Fibroblast of villous mesenchyme (primary cell): Measurements from ENCODE around the gene FYB1. TPM values are rescaled to one million over a fixed set of nuclear protein-coding genes. Genes with fewer than 3 reads are reported as not detected.
A peak's percentile ranks its signal among the peaks of the same experiment; 100 is the strongest.

ENCODE experiments used
- DNase-seq: peaks from one replicate; pipeline ENCODE4 v3.0.0-alpha.2; 2010; ENCODE audit warnings: low read depth
- H3K4me3 ChIP-seq: 2 replicates; pipeline ENCODE4 v1.5.1; 2011; ENCODE audit warnings: low read depth, mild to moderate bottlenecking, low read length
- total RNA-seq: library from RNA; depleted of rRNA; stranded (reverse); fragments of >200 nt; gene quantifications from 2 replicates; pipeline ENCODE4 v1.2.3, GENCODE V29; 2012
- TF ChIP-seq, protein P1 (sequence below): IDR thresholded peaks from 2 replicates; pipeline ENCODE4 v1.5.1; 2012; ENCODE audit warnings: low read depth, mild to moderate bottlenecking, low read length; ENCODE audit not compliant: insufficient read depth

FYB1 gene
- total RNA-seq, 1 donor: not detected

DNA sequence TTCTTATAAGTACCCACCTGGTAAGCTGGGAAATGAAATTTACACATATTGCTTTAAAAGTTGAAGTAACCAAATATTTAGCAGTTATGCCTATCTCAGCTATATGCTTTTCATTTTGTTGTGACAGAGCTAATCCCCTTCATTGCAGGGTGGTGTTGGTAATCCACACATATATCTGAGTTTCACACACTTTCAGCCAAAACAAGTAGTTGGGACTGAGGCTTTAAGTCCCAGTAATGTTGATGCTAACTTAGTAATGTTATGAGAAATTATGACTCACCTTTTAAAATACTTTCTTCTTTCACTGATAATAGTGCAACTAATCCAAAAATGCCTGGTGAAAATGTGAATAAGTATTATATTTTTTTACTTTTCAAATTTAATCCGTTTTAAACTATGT, 126.0 kb downstream of the FYB1 start:
- TF ChIP-seq, protein P1, sequence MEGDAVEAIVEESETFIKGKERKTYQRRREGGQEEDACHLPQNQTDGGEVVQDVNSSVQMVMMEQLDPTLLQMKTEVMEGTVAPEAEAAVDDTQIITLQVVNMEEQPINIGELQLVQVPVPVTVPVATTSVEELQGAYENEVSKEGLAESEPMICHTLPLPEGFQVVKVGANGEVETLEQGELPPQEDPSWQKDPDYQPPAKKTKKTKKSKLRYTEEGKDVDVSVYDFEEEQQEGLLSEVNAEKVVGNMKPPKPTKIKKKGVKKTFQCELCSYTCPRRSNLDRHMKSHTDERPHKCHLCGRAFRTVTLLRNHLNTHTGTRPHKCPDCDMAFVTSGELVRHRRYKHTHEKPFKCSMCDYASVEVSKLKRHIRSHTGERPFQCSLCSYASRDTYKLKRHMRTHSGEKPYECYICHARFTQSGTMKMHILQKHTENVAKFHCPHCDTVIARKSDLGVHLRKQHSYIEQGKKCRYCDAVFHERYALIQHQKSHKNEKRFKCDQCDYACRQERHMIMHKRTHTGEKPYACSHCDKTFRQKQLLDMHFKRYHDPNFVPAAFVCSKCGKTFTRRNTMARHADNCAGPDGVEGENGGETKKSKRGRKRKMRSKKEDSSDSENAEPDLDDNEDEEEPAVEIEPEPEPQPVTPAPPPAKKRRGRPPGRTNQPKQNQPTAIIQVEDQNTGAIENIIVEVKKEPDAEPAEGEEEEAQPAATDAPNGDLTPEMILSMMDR: no peak
- H3K4me3 ChIP-seq: no peak overlapping the region
- peak; percentile 85 for DNase-seq

DNA sequence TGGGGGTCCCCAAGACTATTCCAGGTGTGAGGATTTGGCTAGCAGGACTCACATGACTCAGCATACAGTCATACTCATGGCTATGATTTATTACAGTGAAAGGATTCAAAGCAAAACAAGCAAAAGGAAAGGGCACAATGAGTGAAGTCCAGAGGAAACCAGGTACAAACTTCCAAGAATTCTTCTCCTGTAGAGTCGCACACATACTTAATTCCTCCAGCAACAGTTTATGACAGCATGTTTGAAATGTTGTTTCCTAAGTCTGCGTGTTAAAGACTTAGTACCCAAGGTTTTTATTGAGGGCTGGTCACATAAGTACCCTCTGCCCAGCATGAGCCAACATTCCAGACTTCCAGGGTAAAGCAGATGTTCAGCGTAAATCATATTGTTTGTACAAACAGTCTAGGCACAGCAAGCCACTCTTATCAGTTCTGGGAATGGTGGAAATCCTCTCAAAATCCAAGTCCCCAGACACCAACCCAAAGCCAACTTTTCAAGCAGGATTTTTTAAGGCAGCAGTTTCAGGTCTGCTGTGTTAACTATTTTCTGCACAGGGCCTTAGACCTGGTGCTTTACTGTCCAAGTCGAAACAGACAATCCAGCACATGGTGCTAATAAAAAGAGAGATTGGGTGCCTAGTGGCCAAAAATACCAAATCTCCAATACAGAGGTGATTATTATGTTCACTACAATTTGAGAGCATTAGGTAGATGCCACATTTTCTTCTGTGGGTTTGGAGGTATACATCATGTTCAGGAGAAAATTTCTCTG, 126.6 kb downstream of the FYB1 start:
- DNase-seq: peak; percentile 96
- no peak overlapping the region for H3K4me3 ChIP-seq
- TF ChIP-seq, protein P1: no peak

DNA sequence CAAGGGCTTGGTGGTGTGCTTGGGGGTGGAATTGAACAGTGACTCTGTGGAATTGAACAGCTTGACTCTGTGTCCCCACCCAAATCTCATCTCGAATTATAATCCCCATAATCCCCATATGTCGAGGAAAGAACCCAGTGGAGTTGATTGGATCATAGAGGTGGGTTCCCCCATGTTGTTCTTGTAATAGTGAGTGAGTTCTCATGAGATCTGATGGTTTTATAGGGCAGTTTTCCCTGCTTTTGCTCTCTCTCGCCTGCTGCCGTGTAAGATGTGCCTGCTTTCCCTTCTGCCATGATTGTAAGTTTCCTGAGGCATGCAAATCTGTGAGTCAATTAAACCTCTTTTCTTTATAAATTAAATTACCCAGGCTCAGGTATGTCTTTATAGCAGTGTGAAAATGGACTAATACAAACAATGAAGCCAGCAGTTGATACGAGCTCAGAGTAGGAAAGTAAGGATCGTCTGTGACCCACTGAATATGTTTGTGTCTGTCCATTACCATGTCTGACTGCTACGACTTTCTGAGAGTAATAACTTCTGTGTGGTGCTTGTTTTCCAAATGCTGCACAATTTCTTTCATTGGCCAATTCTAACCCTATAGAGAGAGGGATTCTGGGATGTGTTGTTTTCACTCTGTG, 127.3 kb downstream of the FYB1 start:
- no peak overlapping the region for H3K4me3 ChIP-seq
- TF ChIP-seq, protein P1: no peak
- DNase-seq: no peak

DNA sequence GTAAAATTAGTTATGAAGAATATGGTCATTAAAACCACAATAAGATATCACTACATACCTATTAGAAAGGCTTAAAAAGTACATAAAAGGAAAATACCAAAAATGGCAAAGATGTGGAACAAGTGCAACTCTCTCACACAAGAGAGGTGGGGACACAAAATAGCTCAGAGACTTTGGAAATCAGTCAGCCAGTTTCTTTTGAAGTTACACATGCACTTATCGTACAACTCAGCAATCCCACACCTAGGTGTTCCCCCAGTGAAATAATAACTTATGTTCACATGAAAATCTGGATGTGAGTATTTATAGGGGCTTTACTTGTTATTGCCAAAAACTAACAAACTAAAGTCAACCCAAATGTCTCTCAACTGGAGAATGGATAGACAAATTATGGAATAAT, 135.4 kb downstream of the FYB1 start:
- H3K4me3 ChIP-seq: no peak overlapping the region
- TF ChIP-seq, protein P1: no peak
- no peak for DNase-seq

DNA sequence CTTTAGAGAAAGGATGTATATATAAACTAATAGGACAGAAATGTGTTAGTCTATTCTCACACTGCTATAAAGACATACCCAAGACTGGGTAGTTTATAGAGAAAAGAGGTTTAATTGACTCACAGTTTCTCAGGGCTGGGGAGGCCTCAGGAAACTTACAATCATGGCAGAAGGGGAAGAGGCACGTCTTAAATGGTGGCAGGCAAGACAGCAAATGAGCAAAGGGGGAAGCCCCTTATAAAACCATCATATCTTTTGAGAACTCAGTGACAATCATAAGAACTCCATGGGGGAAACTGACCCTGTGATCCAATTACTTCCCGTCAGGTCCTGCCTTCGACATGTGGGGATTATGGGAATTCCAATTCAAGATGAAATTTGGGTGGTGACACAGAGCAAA, 136.4 kb downstream of the FYB1 start:
- DNase-seq: no peak
- TF ChIP-seq, protein P1: no peak
- H3K4me3 ChIP-seq: no peak overlapping the region

DNA sequence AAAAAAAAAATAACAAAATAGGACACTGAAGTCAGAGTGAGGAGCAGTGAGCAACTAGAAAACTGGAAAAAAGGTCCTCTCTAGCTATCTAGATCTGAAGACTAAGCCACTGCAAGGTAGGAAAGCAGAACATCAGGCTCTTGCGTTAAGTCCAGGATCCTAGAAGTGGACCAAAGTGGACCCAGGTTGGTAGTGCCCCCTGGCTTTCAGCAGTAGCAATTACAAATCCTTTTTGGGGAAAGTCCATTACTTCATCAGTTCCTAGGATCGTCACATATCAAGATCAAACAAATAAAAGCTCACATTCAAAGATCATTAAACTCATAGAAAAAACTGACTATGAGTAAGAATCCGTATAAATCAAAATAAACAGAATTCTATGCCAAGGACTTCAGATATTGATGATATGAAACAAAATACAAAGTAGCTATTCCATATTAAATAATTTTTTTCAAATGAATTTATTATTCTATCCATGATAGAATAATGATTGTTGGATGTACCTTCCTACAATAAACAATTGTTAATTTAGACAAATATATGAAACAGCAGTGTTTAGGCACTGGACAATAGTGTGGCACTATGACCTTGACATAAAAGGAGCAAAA, 138.7 kb downstream of the FYB1 start:
- peak; percentile 82 for DNase-seq
- TF ChIP-seq, protein P1: peak; percentile 79
- no peak overlapping the region for H3K4me3 ChIP-seq
